ENCODE results near the gene DGLUCY. TPM values are rescaled to one million over a fixed set of nuclear protein-coding genes. Genes with fewer than 3 reads are reported as not detected.
"Not testable (repeated sequence)": the region's sequence is repeated elsewhere in the genome, so short reads cannot be mapped to it uniquely, and the experiment has no call there.

DGLUCY gene
- polyA plus RNA-seq, 2 donors, result 18.0 to 26.1 TPM

- WGBS, 2 donors, result 88 to 93% methylated on average over 5 of the region's 5 CpGs
- not testable (repeated sequence) for H3K27ac ChIP-seq (ENCODE audit: low read depth in 2 of 2, low read length in 1 of 2); H3K36me3 ChIP-seq (ENCODE audit: control insufficient read depth in 2 of 2, insufficient read depth in 2 of 2, low read length in 1 of 2); H3K4me3 ChIP-seq (ENCODE audit: low read depth in 1 of 2, low read length in 2 of 2); H3K27me3 ChIP-seq (ENCODE audit: control insufficient read depth in 1 of 2, insufficient read depth in 2 of 2, low read length in 2 of 2); H3K4me1 ChIP-seq (ENCODE audit: control insufficient read depth in 2 of 2, insufficient read depth in 2 of 2, low read length in 1 of 2); H3K9me3 ChIP-seq (ENCODE audit: control insufficient read depth in 2 of 2, insufficient read depth in 1 of 2, low read depth in 1 of 2, low read length in 1 of 2)
Measured at GRCh38 chr14:91097657-91098056, 16.2 kb upstream of the DGLUCY start.

- H3K27me3 ChIP-seq (ENCODE audit: control insufficient read depth in 1 of 2, insufficient read depth in 2 of 2, low read length in 2 of 2), result no peaks in the 10 kb centered on the region
- H3K9me3 ChIP-seq (ENCODE audit: control insufficient read depth in 2 of 2, insufficient read depth in 1 of 2, low read depth in 1 of 2, low read length in 1 of 2), result no peaks in the 10 kb centered on the region
- WGBS, 2 donors, result 54 to 55% methylated on average over 3 of the region's 3 CpGs
Measured at GRCh38 chr14:91098591-91098990, 15.3 kb upstream of the DGLUCY start.

GRCh38 chr14:91100102-91100501 is 13.8 kb upstream of the DGLUCY start:
- no peaks in the 10 kb centered on the region for H3K36me3 ChIP-seq (ENCODE audit: control insufficient read depth in 2 of 2, insufficient read depth in 2 of 2, low read length in 1 of 2)
- H3K4me1 ChIP-seq (ENCODE audit: control insufficient read depth in 2 of 2, insufficient read depth in 2 of 2, low read length in 1 of 2), result peaks cover 0 to 4% of the 10 kb centered on the region in 2 donors
- H3K27ac ChIP-seq (ENCODE audit: low read depth in 2 of 2, low read length in 1 of 2), result no peak overlapping the region
- 84% methylated on average over 5 of the region's 5 CpGs for WGBS, 2 donors
- H3K9me3 ChIP-seq (ENCODE audit: control insufficient read depth in 2 of 2, insufficient read depth in 1 of 2, low read depth in 1 of 2, low read length in 1 of 2), result no peaks in the 10 kb centered on the region
- H3K27me3 ChIP-seq (ENCODE audit: control insufficient read depth in 1 of 2, insufficient read depth in 2 of 2, low read length in 2 of 2), result no peaks in the 10 kb centered on the region
- H3K4me3 ChIP-seq (ENCODE audit: low read depth in 1 of 2, low read length in 2 of 2), result no peak overlapping the region

More at GRCh38 chr14:91098591-91098990, 15.3 kb upstream of the DGLUCY start:
- Histone ChIP-seq H3K4me1 (ENCODE audit: control insufficient read depth in 2 of 2, insufficient read depth in 2 of 2, low read length in 1 of 2) (peaks cover 0 to 4% of the 10 kb centered on the region in 2 donors), H3K36me3 (ENCODE audit: control insufficient read depth in 2 of 2, insufficient read depth in 2 of 2, low read length in 1 of 2) (no peaks in the 10 kb centered on the region), H3K4me3 (ENCODE audit: low read depth in 1 of 2, low read length in 2 of 2) (no peak overlapping the region), H3K27ac (ENCODE audit: low read depth in 2 of 2, low read length in 1 of 2) (no peak overlapping the region)

GRCh38 chr14:91103116-91103515 is 10.8 kb upstream of the DGLUCY start:
- Histone ChIP-seq H3K36me3 (ENCODE audit: control insufficient read depth in 2 of 2, insufficient read depth in 2 of 2, low read length in 1 of 2) (no peaks in the 10 kb centered on the region), H3K27me3 (ENCODE audit: control insufficient read depth in 1 of 2, insufficient read depth in 2 of 2, low read length in 2 of 2) (no peaks in the 10 kb centered on the region), H3K27ac (ENCODE audit: low read depth in 2 of 2, low read length in 1 of 2) (no peak overlapping the region), H3K4me1 (ENCODE audit: control insufficient read depth in 2 of 2, insufficient read depth in 2 of 2, low read length in 1 of 2) (peaks cover 0 to 4% of the 10 kb centered on the region in 2 donors), H3K4me3 (ENCODE audit: low read depth in 1 of 2, low read length in 2 of 2) (no peak overlapping the region), H3K9me3 (ENCODE audit: control insufficient read depth in 2 of 2, insufficient read depth in 1 of 2, low read depth in 1 of 2, low read length in 1 of 2) (no peaks in the 10 kb centered on the region)
- WGBS, 2 donors, result 70 to 79% methylated on average over 8 of the region's 8 CpGs

- 47 to 60% methylated on average over 7 of the region's 7 CpGs for WGBS, 2 donors
- H3K4me1 ChIP-seq (ENCODE audit: control insufficient read depth in 2 of 2, insufficient read depth in 2 of 2, low read length in 1 of 2), result peaks cover 4 to 8% of the 10 kb centered on the region in 2 donors
- no peak overlapping the region for H3K4me3 ChIP-seq (ENCODE audit: low read depth in 1 of 2, low read length in 2 of 2)
- H3K27me3 ChIP-seq (ENCODE audit: control insufficient read depth in 1 of 2, insufficient read depth in 2 of 2, low read length in 2 of 2), result no peaks in the 10 kb centered on the region
- H3K36me3 ChIP-seq (ENCODE audit: control insufficient read depth in 2 of 2, insufficient read depth in 2 of 2, low read length in 1 of 2), result no peaks in the 10 kb centered on the region
- no peaks in the 10 kb centered on the region for H3K9me3 ChIP-seq (ENCODE audit: control insufficient read depth in 2 of 2, insufficient read depth in 1 of 2, low read depth in 1 of 2, low read length in 1 of 2)
- peak overlapping the region; percentile 40 to 84 for H3K27ac ChIP-seq (ENCODE audit: low read depth in 2 of 2, low read length in 1 of 2)
Measured at GRCh38 chr14:91108941-91109611, 4.8 kb upstream of the DGLUCY start.

GRCh38 chr14:91111443-91111842 is 2.4 kb upstream of the DGLUCY start:
- 33 to 56% methylated on average over 1 of the region's 1 CpG for WGBS, 2 donors
- H3K4me3 ChIP-seq (ENCODE audit: low read depth in 1 of 2, low read length in 2 of 2), result no peak overlapping the region
- peaks cover 4 to 8% of the 10 kb centered on the region in 2 donors for H3K4me1 ChIP-seq (ENCODE audit: control insufficient read depth in 2 of 2, insufficient read depth in 2 of 2, low read length in 1 of 2)
- no peaks in the 10 kb centered on the region for H3K9me3 ChIP-seq (ENCODE audit: control insufficient read depth in 2 of 2, insufficient read depth in 1 of 2, low read depth in 1 of 2, low read length in 1 of 2)
- H3K36me3 ChIP-seq (ENCODE audit: control insufficient read depth in 2 of 2, insufficient read depth in 2 of 2, low read length in 1 of 2), result no peaks in the 10 kb centered on the region
- no peak overlapping the region for H3K27ac ChIP-seq (ENCODE audit: low read depth in 2 of 2, low read length in 1 of 2)
- no peaks in the 10 kb centered on the region for H3K27me3 ChIP-seq (ENCODE audit: control insufficient read depth in 1 of 2, insufficient read depth in 2 of 2, low read length in 2 of 2)

- H3K36me3 ChIP-seq (ENCODE audit: control insufficient read depth in 2 of 2, insufficient read depth in 2 of 2, low read length in 1 of 2), result no peaks in the 10 kb centered on the region
- H3K4me3 ChIP-seq (ENCODE audit: low read depth in 1 of 2, low read length in 2 of 2), result no peak overlapping the region
- H3K9me3 ChIP-seq (ENCODE audit: control insufficient read depth in 2 of 2, insufficient read depth in 1 of 2, low read depth in 1 of 2, low read length in 1 of 2), result no peaks in the 10 kb centered on the region
- no peaks in the 10 kb centered on the region for H3K27me3 ChIP-seq (ENCODE audit: control insufficient read depth in 1 of 2, insufficient read depth in 2 of 2, low read length in 2 of 2)
- no peak overlapping the region for H3K27ac ChIP-seq (ENCODE audit: low read depth in 2 of 2, low read length in 1 of 2)
- 89 to 93% methylated on average over 4 of the region's 4 CpGs for WGBS, 2 donors
- peaks cover 4 to 8% of the 10 kb centered on the region in 2 donors for H3K4me1 ChIP-seq (ENCODE audit: control insufficient read depth in 2 of 2, insufficient read depth in 2 of 2, low read length in 1 of 2)
Measured at GRCh38 chr14:91112194-91112593, 1.7 kb upstream of the DGLUCY start.

GRCh38 chr14:91114079-91115065 is 499 bp downstream of the DGLUCY start:
- no peaks in the 10 kb centered on the region for H3K36me3 ChIP-seq (ENCODE audit: control insufficient read depth in 2 of 2, insufficient read depth in 2 of 2, low read length in 1 of 2)
- H3K27me3 ChIP-seq (ENCODE audit: control insufficient read depth in 1 of 2, insufficient read depth in 2 of 2, low read length in 2 of 2), result no peaks in the 10 kb centered on the region
- peaks cover under 1 to 6% of the 10 kb centered on the region in 2 donors for H3K4me1 ChIP-seq (ENCODE audit: control insufficient read depth in 2 of 2, insufficient read depth in 2 of 2, low read length in 1 of 2)
- H3K27ac ChIP-seq (ENCODE audit: low read depth in 2 of 2, low read length in 1 of 2), result peak overlapping the region; percentile 88 to 100
- WGBS, 2 donors, result 1 to 2% methylated on average over 18 of the region's 18 CpGs
- H3K9me3 ChIP-seq (ENCODE audit: control insufficient read depth in 2 of 2, insufficient read depth in 1 of 2, low read depth in 1 of 2, low read length in 1 of 2), result no peaks in the 10 kb centered on the region
- H3K4me3 ChIP-seq (ENCODE audit: low read depth in 1 of 2, low read length in 2 of 2), result peak overlapping the region; percentile 64 to 65

GRCh38 chr14:91115986-91116770 is 2.3 kb downstream of the DGLUCY start:
- 49 to 51% methylated on average over 5 of the region's 5 CpGs for WGBS, 2 donors
- Histone ChIP-seq H3K9me3 (ENCODE audit: control insufficient read depth in 2 of 2, insufficient read depth in 1 of 2, low read depth in 1 of 2, low read length in 1 of 2) (no peaks in the 10 kb centered on the region), H3K4me1 (ENCODE audit: control insufficient read depth in 2 of 2, insufficient read depth in 2 of 2, low read length in 1 of 2) (peaks cover 0 to 11% of the 10 kb centered on the region in 2 donors), H3K27me3 (ENCODE audit: control insufficient read depth in 1 of 2, insufficient read depth in 2 of 2, low read length in 2 of 2) (no peaks in the 10 kb centered on the region), H3K36me3 (ENCODE audit: control insufficient read depth in 2 of 2, insufficient read depth in 2 of 2, low read length in 1 of 2) (no peaks in the 10 kb centered on the region), H3K27ac (ENCODE audit: low read depth in 2 of 2, low read length in 1 of 2) (peak overlapping the region; percentile 88 to 100), H3K4me3 (ENCODE audit: low read depth in 1 of 2, low read length in 2 of 2) (peak overlapping the region in 1 of 2 donors; percentile 64)
